Breast epithelium (tissue), 4 donors: Measurements from ENCODE around the gene RBM28. TPM values are rescaled to one million over a fixed set of nuclear protein-coding genes. Genes with fewer than 3 reads are reported as not detected.
A peak's percentile ranks its signal among the peaks of the same experiment; 100 is the strongest.

Experiments used
- DNase-seq, 2 donors: peaks; one replicate each; pipeline ENCODE4 v3.0.0-alpha.2; 2019; ENCODE audit warnings: low spot score in 2 of 2
- H3K27ac ChIP-seq, 2 donors: fragments of 200-600 bp; sonication (generic) in 1 of 2; one replicate each; pipeline ENCODE4 v1.5.1; 2016 to 2019; ENCODE audit warnings: mild to moderate bottlenecking in 1 of 2
- H3K27me3 ChIP-seq, 2 donors: fragments of 200-600 bp; sonication (generic) in 1 of 2; one replicate each; pipeline versions ENCODE4 v1.5.1 to v1.6.0; 2017 to 2019; ENCODE audit warnings: control low read depth in 1 of 2, mild to moderate bottlenecking in 1 of 2
- H3K36me3 ChIP-seq: fragments of 200-600 bp; one replicate; pipeline ENCODE4 v1.5.1; 2019
- H3K4me1 ChIP-seq, 2 donors: fragments of 200-600 bp; sonication (generic); one replicate each; pipeline ENCODE4 v1.5.1; 2016 to 2019; ENCODE audit warnings: control low read depth in 1 of 2
- H3K4me3 ChIP-seq, 3 donors: fragments of 200-600 bp; sonication (generic); 1 replicate in 2 of 3; 2 replicates in 1 of 3; pipeline ENCODE4 v1.5.1; 2016 to 2019; ENCODE audit warnings: mild to moderate bottlenecking in 3 of 3, moderate library complexity in 2 of 3
- H3K9me3 ChIP-seq, 2 donors: fragments of 200-600 bp; sonication (generic) in 1 of 2; one replicate each; pipeline ENCODE4 v1.5.1; 2016 to 2019; ENCODE audit warnings: control low read depth in 1 of 2
- POLR2A ChIP-seq: fragments of 450-650 bp; IDR thresholded peaks from one replicate; pipeline ENCODE4 v1.6.1; 2016; ENCODE audit warnings: antibody characterized with exemption, mild to moderate bottlenecking, moderate library complexity
- POLR2AphosphoS5 ChIP-seq, 3 donors: sonication (generic); formaldehyde crosslinking; IDR thresholded peaks; one replicate each; pipeline ENCODE4 v1.6.1; 2017; ENCODE audit warnings: antibody characterized with exemption in 3 of 3
- intact Hi-C: fragments of 100-400 bp; cut with DNase I; formaldehyde crosslinking; loops from one replicate; pipeline ENCODE4 v1.15.1; 2023; ENCODE audit warnings: low total_unique reads
- total RNA-seq, 3 donors: library from RNA; depleted of rRNA; stranded (reverse); fragments of >200 nt; gene quantifications; one replicate each; pipeline ENCODE4 v1.1.0, GENCODE V29; 2016
- TF ChIP-seq, protein P1 (sequence below), 3 donors: fragments of 450-650 bp; IDR thresholded peaks; one replicate each; pipeline ENCODE4 v1.5.1; 2016 to 2017; ENCODE audit warnings: antibody characterized with exemption in 3 of 3, mild to moderate bottlenecking in 3 of 3, moderate library complexity in 3 of 3

RBM28 gene
- total RNA-seq, 3 donors from 2014 or later: 28.8 to 47.5 (median 35.7) TPM

DNA sequence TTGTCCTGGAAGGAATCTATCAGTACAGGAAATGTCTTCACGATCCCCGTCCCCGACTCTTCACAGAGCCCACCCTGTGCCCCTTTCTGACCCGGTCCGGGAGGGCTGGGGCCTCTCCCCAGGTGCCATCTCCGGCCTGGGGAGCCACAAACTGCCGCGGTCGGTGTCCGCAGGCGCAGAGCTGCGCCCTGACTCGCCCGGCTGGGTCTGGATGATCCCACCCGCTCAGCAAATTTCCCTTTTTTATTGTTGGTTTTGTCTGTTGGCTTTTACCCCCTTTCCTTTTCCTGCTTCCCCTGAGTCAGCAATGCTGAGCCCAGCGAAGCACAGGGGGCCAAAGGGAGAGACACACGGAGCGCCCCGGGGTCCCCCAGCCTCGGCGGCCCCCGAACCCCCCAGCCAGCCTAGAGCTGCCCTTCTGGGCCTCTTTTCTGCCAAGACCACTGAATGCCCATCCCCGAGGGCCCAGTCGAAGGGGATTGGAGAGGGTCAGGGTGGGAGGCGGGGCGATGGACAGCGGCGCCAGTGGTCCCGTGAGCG is 71.7 kb downstream of the RBM28 start:
- H3K27me3 ChIP-seq: peaks cover 0 to 19% of the 10 kb centered on the region in 2 donors
- TF ChIP-seq, protein P1, sequence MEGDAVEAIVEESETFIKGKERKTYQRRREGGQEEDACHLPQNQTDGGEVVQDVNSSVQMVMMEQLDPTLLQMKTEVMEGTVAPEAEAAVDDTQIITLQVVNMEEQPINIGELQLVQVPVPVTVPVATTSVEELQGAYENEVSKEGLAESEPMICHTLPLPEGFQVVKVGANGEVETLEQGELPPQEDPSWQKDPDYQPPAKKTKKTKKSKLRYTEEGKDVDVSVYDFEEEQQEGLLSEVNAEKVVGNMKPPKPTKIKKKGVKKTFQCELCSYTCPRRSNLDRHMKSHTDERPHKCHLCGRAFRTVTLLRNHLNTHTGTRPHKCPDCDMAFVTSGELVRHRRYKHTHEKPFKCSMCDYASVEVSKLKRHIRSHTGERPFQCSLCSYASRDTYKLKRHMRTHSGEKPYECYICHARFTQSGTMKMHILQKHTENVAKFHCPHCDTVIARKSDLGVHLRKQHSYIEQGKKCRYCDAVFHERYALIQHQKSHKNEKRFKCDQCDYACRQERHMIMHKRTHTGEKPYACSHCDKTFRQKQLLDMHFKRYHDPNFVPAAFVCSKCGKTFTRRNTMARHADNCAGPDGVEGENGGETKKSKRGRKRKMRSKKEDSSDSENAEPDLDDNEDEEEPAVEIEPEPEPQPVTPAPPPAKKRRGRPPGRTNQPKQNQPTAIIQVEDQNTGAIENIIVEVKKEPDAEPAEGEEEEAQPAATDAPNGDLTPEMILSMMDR (IDR thresholded peaks at IDR 0.05): no peak
- no peak for TF ChIP-seq POLR2AphosphoS5 (IDR thresholded peaks at IDR 0.05)
- TF ChIP-seq POLR2A: no peak
- no peaks in the 10 kb centered on the region for H3K36me3 ChIP-seq
- H3K4me1 ChIP-seq: peaks cover 0 to 5% of the 10 kb centered on the region in 2 donors
- H3K27ac ChIP-seq: no peak overlapping the region
- DNase-seq: peak in 1 of 2 donors; percentile 33
- intact Hi-C loops: no loop called here
- no peaks in the 10 kb centered on the region for H3K9me3 ChIP-seq
- peak overlapping the region; percentile 35 to 64 (median 44) for H3K4me3 ChIP-seq

DNA sequence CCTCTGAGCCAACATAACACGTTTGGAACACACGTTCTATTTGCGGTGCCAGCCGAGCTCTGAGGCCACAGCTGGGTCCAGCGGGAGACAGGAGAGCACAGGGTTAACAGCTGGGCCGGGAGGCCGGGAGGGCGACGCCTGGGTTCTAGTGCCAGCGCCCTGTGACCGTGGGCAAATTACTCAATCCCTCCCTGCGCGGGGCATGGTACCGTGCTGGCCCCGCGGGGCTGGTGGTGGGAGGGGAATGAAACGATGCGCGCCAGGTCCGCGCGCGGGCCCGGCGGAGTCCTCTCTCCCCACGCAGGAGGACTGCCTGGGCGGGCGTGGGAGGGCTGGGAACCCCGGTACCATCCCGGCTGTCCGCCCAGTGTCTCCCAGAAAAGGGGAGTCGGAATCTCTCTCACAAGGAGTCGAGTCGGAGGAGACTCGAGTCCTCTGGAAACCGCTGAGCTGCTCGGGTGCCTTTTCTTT is 72.2 kb downstream of the RBM28 start:
- TF ChIP-seq, protein P1 (IDR thresholded peaks at IDR 0.05): no peak
- TF ChIP-seq POLR2AphosphoS5 (IDR thresholded peaks at IDR 0.05) (no peak), POLR2A (no peak)
- peaks cover 0 to 19% of the 10 kb centered on the region in 2 donors for H3K27me3 ChIP-seq
- DNase-seq: peak in 1 of 2 donors; percentile 34
- H3K9me3 ChIP-seq: no peaks in the 10 kb centered on the region
- H3K36me3 ChIP-seq: no peaks in the 10 kb centered on the region
- H3K4me1 ChIP-seq: peaks cover 0 to 10% of the 10 kb centered on the region in 2 donors
- intact Hi-C loops: no loop called here
- peak overlapping the region; percentile 35 to 64 (median 44) for H3K4me3 ChIP-seq
- H3K27ac ChIP-seq: no peak overlapping the region

DNA sequence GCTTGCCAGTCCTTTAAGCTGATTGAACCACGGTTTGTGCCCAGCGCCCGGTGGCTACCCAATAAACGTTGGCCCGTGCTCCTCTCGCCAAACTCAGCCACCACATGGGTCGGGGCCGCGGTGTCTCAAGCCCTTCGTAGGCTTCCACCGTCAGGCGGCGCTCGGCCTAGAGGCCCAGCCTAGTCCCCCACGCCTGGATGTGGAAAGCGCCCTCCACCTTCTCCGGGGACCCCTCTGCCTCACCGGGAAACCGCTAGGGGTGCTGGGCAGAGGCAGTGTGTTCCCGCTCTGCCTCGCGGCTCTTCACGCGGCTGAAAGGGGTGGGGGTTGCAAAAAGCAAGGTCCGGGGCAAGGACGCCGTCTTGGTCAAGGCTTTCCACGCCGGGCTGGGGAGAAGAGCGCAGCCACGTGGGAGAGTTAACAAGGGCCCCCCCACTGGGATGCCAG is 72.9 kb downstream of the RBM28 start:
- TF ChIP-seq POLR2AphosphoS5 (IDR thresholded peaks at IDR 0.05) (no peak), POLR2A (no peak)
- TF ChIP-seq, protein P1 (IDR thresholded peaks at IDR 0.05): no peak
- Histone ChIP-seq H3K9me3 (no peaks in the 10 kb centered on the region), H3K4me3 (peak overlapping the region in 2 of 3 donors; percentile 44 to 64), H3K27ac (no peak overlapping the region), H3K4me1 (peaks cover 0 to 11% of the 10 kb centered on the region in 2 donors), H3K36me3 (no peaks in the 10 kb centered on the region), H3K27me3 (peaks cover 0 to 19% of the 10 kb centered on the region in 2 donors)
- DNase-seq: peak in 1 of 2 donors; percentile 47
- intact Hi-C loops: no loop called here

DNA sequence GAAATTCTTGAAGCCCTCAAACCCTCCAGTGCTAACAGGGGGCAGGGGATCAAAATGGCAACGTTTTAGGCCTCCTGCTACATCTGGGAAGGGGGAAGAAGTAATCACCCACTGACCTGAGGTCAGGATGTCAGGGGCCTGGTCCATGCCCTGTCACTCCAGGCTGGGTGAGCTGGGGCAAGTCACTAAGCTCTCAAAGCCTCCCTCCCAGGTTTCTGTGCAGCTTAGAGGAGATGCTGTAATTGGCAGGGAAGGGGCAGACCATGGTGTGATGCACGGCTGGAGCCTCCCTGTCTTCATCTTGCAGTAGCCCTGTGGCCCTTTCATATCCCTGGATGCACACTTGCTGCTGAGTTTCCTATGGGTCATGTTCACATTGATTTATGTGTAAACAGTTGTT is 75.5 kb downstream of the RBM28 start:
- TF ChIP-seq POLR2AphosphoS5 (IDR thresholded peaks at IDR 0.05): no peak
- TF ChIP-seq, protein P1 (IDR thresholded peaks at IDR 0.05): no peak
- no peak for TF ChIP-seq POLR2A
- peak overlapping the region; percentile 73 to 86 for H3K27ac ChIP-seq
- H3K4me1 ChIP-seq: peaks cover 0 to 11% of the 10 kb centered on the region in 2 donors
- peak in 1 of 2 donors; percentile 24 for DNase-seq
- H3K9me3 ChIP-seq: no peaks in the 10 kb centered on the region
- H3K36me3 ChIP-seq: no peaks in the 10 kb centered on the region
- intact Hi-C loops: no loop called here
- peaks cover 0 to 19% of the 10 kb centered on the region in 2 donors for H3K27me3 ChIP-seq
- H3K4me3 ChIP-seq: no peak overlapping the region

DNA sequence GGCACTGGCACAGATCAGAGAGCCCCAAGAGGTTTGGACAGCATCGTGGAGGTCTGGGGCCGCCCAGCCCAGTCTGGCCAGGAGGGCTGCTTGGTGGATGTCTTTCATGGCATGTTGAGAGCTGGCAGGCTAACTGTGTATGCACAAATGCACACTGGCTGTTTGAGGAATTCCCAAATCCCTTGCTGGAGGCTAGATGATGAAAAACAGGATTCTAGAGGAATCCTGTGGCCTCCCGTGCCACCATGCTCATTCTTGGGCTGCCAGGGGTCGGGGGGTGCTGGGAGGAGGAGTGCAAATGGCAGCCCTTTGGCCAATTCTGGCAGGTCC is 76.1 kb downstream of the RBM28 start:
- H3K36me3 ChIP-seq: no peaks in the 10 kb centered on the region
- H3K27me3 ChIP-seq: peaks cover 0 to 19% of the 10 kb centered on the region in 2 donors
- no peak for TF ChIP-seq POLR2A
- no peak for TF ChIP-seq POLR2AphosphoS5 (IDR thresholded peaks at IDR 0.05)
- peaks cover 0 to 11% of the 10 kb centered on the region in 2 donors for H3K4me1 ChIP-seq
- peak overlapping the region; percentile 73 to 86 for H3K27ac ChIP-seq
- H3K4me3 ChIP-seq: peak overlapping the region in 2 of 3 donors; percentile 36 to 54
- DNase-seq: peak; percentile 33 to 37
- H3K9me3 ChIP-seq: no peaks in the 10 kb centered on the region
- intact Hi-C loops: no loop called here
